Measurements from ENCODE around the gene ITPR1.
"Not testable (repeated sequence)": the region's sequence is repeated elsewhere in the genome, so short reads cannot be mapped to it uniquely, and the experiment has no call there.

ITPR1 gene

GRCh38 chr3:4597208-4597985 lies 104.2 kb downstream of the ITPR1 start:
- Histone ChIP-seq H3K4me1 (ENCODE audit: control insufficient read depth, insufficient read depth, low read length) (peaks cover 6% of the 10 kb centered on the region), H3K9ac (ENCODE audit: low read depth, low read length) (no peak overlapping the region), H3K4me3 (ENCODE audit: low read depth, low read length) (no peak overlapping the region), H3K27me3 (ENCODE audit: control insufficient read depth, insufficient read depth, low read length) (no peaks in the 10 kb centered on the region), H3K36me3 (ENCODE audit: control insufficient read depth, insufficient read depth, low read length) (no peaks in the 10 kb centered on the region), H3K9me3 (ENCODE audit: control insufficient read depth, insufficient read depth, low read length) (no peaks in the 10 kb centered on the region)

GRCh38 chr3:4598232-4598631 lies 105.1 kb downstream of the ITPR1 start:
- H3K4me1 ChIP-seq (ENCODE audit: control insufficient read depth, insufficient read depth, low read length); H3K36me3 ChIP-seq (ENCODE audit: control insufficient read depth, insufficient read depth, low read length); H3K9ac ChIP-seq (ENCODE audit: low read depth, low read length); H3K4me3 ChIP-seq (ENCODE audit: low read depth, low read length); H3K9me3 ChIP-seq (ENCODE audit: control insufficient read depth, insufficient read depth, low read length); H3K27me3 ChIP-seq (ENCODE audit: control insufficient read depth, insufficient read depth, low read length): not testable (repeated sequence)

- no peaks in the 10 kb centered on the region for H3K9me3 ChIP-seq (ENCODE audit: control insufficient read depth, insufficient read depth, low read length)
- H3K36me3 ChIP-seq (ENCODE audit: control insufficient read depth, insufficient read depth, low read length) = no peaks in the 10 kb centered on the region
- no peak overlapping the region for H3K4me3 ChIP-seq (ENCODE audit: low read depth, low read length)
- peaks cover 6% of the 10 kb centered on the region for H3K4me1 ChIP-seq (ENCODE audit: control insufficient read depth, insufficient read depth, low read length)
- no peaks in the 10 kb centered on the region for H3K27me3 ChIP-seq (ENCODE audit: control insufficient read depth, insufficient read depth, low read length)
- H3K9ac ChIP-seq (ENCODE audit: low read depth, low read length) = no peak overlapping the region
Measured at GRCh38 chr3:4599612-4600011, 106.5 kb downstream of the ITPR1 start.

GRCh38 chr3:4600493-4600892 lies 107.3 kb downstream of the ITPR1 start:
- H3K27me3 ChIP-seq (ENCODE audit: control insufficient read depth, insufficient read depth, low read length) = no peaks in the 10 kb centered on the region
- no peaks in the 10 kb centered on the region for H3K36me3 ChIP-seq (ENCODE audit: control insufficient read depth, insufficient read depth, low read length)
- no peaks in the 10 kb centered on the region for H3K9me3 ChIP-seq (ENCODE audit: control insufficient read depth, insufficient read depth, low read length)
- no peak overlapping the region for H3K9ac ChIP-seq (ENCODE audit: low read depth, low read length)
- H3K4me3 ChIP-seq (ENCODE audit: low read depth, low read length) = no peak overlapping the region
- peaks cover 6% of the 10 kb centered on the region for H3K4me1 ChIP-seq (ENCODE audit: control insufficient read depth, insufficient read depth, low read length)

- no peak overlapping the region for H3K9ac ChIP-seq (ENCODE audit: low read depth, low read length)
- no peak overlapping the region for H3K4me3 ChIP-seq (ENCODE audit: low read depth, low read length)
- H3K4me1 ChIP-seq (ENCODE audit: control insufficient read depth, insufficient read depth, low read length) = peaks cover under 1% of the 10 kb centered on the region
- no peaks in the 10 kb centered on the region for H3K9me3 ChIP-seq (ENCODE audit: control insufficient read depth, insufficient read depth, low read length)
- H3K27me3 ChIP-seq (ENCODE audit: control insufficient read depth, insufficient read depth, low read length) = no peaks in the 10 kb centered on the region
- H3K36me3 ChIP-seq (ENCODE audit: control insufficient read depth, insufficient read depth, low read length) = no peaks in the 10 kb centered on the region
Measured at GRCh38 chr3:4601892-4602291, 108.7 kb downstream of the ITPR1 start.

- H3K9me3 ChIP-seq (ENCODE audit: control insufficient read depth, insufficient read depth, low read length) = no peaks in the 10 kb centered on the region
- H3K4me1 ChIP-seq (ENCODE audit: control insufficient read depth, insufficient read depth, low read length) = no peaks in the 10 kb centered on the region
- H3K36me3 ChIP-seq (ENCODE audit: control insufficient read depth, insufficient read depth, low read length) = no peaks in the 10 kb centered on the region
- H3K4me3 ChIP-seq (ENCODE audit: low read depth, low read length) = no peak overlapping the region
- H3K9ac ChIP-seq (ENCODE audit: low read depth, low read length) = no peak overlapping the region
- H3K27me3 ChIP-seq (ENCODE audit: control insufficient read depth, insufficient read depth, low read length) = no peaks in the 10 kb centered on the region
Measured at GRCh38 chr3:4604693-4605092, 111.5 kb downstream of the ITPR1 start.

GRCh38 chr3:4606911-4607310 lies 113.8 kb downstream of the ITPR1 start:
- no peaks in the 10 kb centered on the region for H3K27me3 ChIP-seq (ENCODE audit: control insufficient read depth, insufficient read depth, low read length)
- no peaks in the 10 kb centered on the region for H3K9me3 ChIP-seq (ENCODE audit: control insufficient read depth, insufficient read depth, low read length)
- no peaks in the 10 kb centered on the region for H3K4me1 ChIP-seq (ENCODE audit: control insufficient read depth, insufficient read depth, low read length)
- H3K4me3 ChIP-seq (ENCODE audit: low read depth, low read length) = no peak overlapping the region
- no peaks in the 10 kb centered on the region for H3K36me3 ChIP-seq (ENCODE audit: control insufficient read depth, insufficient read depth, low read length)
- H3K9ac ChIP-seq (ENCODE audit: low read depth, low read length) = no peak overlapping the region

GRCh38 chr3:4613366-4613765 lies 120.2 kb downstream of the ITPR1 start:
- Histone ChIP-seq H3K9ac (ENCODE audit: low read depth, low read length) (no peak overlapping the region), H3K36me3 (ENCODE audit: control insufficient read depth, insufficient read depth, low read length) (no peaks in the 10 kb centered on the region), H3K4me1 (ENCODE audit: control insufficient read depth, insufficient read depth, low read length) (no peaks in the 10 kb centered on the region), H3K27me3 (ENCODE audit: control insufficient read depth, insufficient read depth, low read length) (no peaks in the 10 kb centered on the region), H3K9me3 (ENCODE audit: control insufficient read depth, insufficient read depth, low read length) (no peaks in the 10 kb centered on the region), H3K4me3 (ENCODE audit: low read depth, low read length) (no peak overlapping the region)

- Histone ChIP-seq H3K36me3 (ENCODE audit: control insufficient read depth, insufficient read depth, low read length) (no peaks in the 10 kb centered on the region), H3K9me3 (ENCODE audit: control insufficient read depth, insufficient read depth, low read length) (no peaks in the 10 kb centered on the region), H3K4me3 (ENCODE audit: low read depth, low read length) (no peak overlapping the region), H3K9ac (ENCODE audit: low read depth, low read length) (no peak overlapping the region), H3K4me1 (ENCODE audit: control insufficient read depth, insufficient read depth, low read length) (no peaks in the 10 kb centered on the region), H3K27me3 (ENCODE audit: control insufficient read depth, insufficient read depth, low read length) (no peaks in the 10 kb centered on the region)
Measured at GRCh38 chr3:4614070-4614469, 120.9 kb downstream of the ITPR1 start.

GRCh38 chr3:4614927-4615326 lies 121.8 kb downstream of the ITPR1 start:
- Histone ChIP-seq H3K9ac (ENCODE audit: low read depth, low read length) (no peak overlapping the region), H3K4me3 (ENCODE audit: low read depth, low read length) (no peak overlapping the region), H3K4me1 (ENCODE audit: control insufficient read depth, insufficient read depth, low read length) (no peaks in the 10 kb centered on the region), H3K36me3 (ENCODE audit: control insufficient read depth, insufficient read depth, low read length) (no peaks in the 10 kb centered on the region), H3K9me3 (ENCODE audit: control insufficient read depth, insufficient read depth, low read length) (no peaks in the 10 kb centered on the region), H3K27me3 (ENCODE audit: control insufficient read depth, insufficient read depth, low read length) (no peaks in the 10 kb centered on the region)

GRCh38 chr3:4615750-4616149 lies 122.6 kb downstream of the ITPR1 start:
- H3K9me3 ChIP-seq (ENCODE audit: control insufficient read depth, insufficient read depth, low read length) = no peaks in the 10 kb centered on the region
- H3K27me3 ChIP-seq (ENCODE audit: control insufficient read depth, insufficient read depth, low read length) = no peaks in the 10 kb centered on the region
- H3K9ac ChIP-seq (ENCODE audit: low read depth, low read length) = no peak overlapping the region
- no peaks in the 10 kb centered on the region for H3K4me1 ChIP-seq (ENCODE audit: control insufficient read depth, insufficient read depth, low read length)
- H3K36me3 ChIP-seq (ENCODE audit: control insufficient read depth, insufficient read depth, low read length) = no peaks in the 10 kb centered on the region
- H3K4me3 ChIP-seq (ENCODE audit: low read depth, low read length) = no peak overlapping the region

- no peak overlapping the region for H3K9ac ChIP-seq (ENCODE audit: low read depth, low read length)
- H3K4me1 ChIP-seq (ENCODE audit: control insufficient read depth, insufficient read depth, low read length) = no peaks in the 10 kb centered on the region
- no peaks in the 10 kb centered on the region for H3K36me3 ChIP-seq (ENCODE audit: control insufficient read depth, insufficient read depth, low read length)
- no peaks in the 10 kb centered on the region for H3K9me3 ChIP-seq (ENCODE audit: control insufficient read depth, insufficient read depth, low read length)
- H3K27me3 ChIP-seq (ENCODE audit: control insufficient read depth, insufficient read depth, low read length) = no peaks in the 10 kb centered on the region
- H3K4me3 ChIP-seq (ENCODE audit: low read depth, low read length) = no peak overlapping the region
Measured at GRCh38 chr3:4623421-4623999, 130.4 kb downstream of the ITPR1 start.

Data from iPS-15b (cell line).